ENCODE measurements around the gene GRPEL2.

DNA sequence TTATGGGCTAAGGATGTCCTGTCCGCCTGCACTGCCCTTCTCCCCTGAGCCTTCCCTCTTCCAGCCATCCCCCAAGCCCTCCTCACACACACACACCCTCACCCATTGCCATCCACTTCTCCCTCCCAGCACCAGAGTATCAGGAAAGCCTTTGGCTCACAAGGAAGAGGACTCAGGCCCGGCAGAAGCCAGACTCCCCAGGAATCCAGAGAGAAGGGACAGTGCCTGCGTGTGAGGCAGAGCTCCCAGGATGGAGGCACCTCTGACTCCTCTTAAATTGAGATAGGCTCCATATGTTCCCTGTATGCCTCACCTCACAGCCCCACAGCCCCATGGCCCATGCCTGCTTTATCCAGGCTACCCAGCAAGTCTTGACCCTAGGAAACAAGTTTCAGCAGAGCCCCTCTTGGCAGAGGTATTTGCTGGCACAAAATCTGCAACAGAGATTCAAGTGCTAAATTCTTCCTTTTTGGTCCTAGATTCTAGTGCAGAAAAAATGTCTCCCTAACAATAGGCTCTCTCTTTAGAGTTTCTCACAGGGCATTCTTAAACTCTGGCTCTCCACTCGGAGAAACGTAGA lies 33.0 kb downstream of the GRPEL2 start:
- no peak for TF ChIP-seq POLR2AphosphoS5 (IDR thresholded peaks at IDR 0.05; ENCODE audit: insufficient read depth, low read depth, low read length)
- no peak for TF ChIP-seq EZH2 (IDR thresholded peaks at IDR 0.05; ENCODE audit: borderline replicate concordance, low read depth, low read length, severe bottlenecking)
- TF ChIP-seq, protein P1, sequence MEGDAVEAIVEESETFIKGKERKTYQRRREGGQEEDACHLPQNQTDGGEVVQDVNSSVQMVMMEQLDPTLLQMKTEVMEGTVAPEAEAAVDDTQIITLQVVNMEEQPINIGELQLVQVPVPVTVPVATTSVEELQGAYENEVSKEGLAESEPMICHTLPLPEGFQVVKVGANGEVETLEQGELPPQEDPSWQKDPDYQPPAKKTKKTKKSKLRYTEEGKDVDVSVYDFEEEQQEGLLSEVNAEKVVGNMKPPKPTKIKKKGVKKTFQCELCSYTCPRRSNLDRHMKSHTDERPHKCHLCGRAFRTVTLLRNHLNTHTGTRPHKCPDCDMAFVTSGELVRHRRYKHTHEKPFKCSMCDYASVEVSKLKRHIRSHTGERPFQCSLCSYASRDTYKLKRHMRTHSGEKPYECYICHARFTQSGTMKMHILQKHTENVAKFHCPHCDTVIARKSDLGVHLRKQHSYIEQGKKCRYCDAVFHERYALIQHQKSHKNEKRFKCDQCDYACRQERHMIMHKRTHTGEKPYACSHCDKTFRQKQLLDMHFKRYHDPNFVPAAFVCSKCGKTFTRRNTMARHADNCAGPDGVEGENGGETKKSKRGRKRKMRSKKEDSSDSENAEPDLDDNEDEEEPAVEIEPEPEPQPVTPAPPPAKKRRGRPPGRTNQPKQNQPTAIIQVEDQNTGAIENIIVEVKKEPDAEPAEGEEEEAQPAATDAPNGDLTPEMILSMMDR (IDR thresholded peaks at IDR 0.05; ENCODE audit: extremely low read depth in 1 of 2, insufficient read depth in 1 of 2, low read depth in 1 of 2, low read length in 2 of 2), result no peak
- TF ChIP-seq JUN (IDR thresholded peaks at IDR 0.05; ENCODE audit: borderline replicate concordance, insufficient read depth, insufficient read length, low read depth), result no peak
- no peak for TF ChIP-seq POLR2A (IDR thresholded peaks at IDR 0.05; ENCODE audit: low read depth, low read length)
- TF ChIP-seq MYC (IDR thresholded peaks at IDR 0.05; ENCODE audit: low read depth, low read length), result no peak
- TF ChIP-seq, protein P2, sequence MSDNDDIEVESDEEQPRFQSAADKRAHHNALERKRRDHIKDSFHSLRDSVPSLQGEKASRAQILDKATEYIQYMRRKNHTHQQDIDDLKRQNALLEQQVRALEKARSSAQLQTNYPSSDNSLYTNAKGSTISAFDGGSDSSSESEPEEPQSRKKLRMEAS (IDR thresholded peaks at IDR 0.05; ENCODE audit: insufficient read depth, insufficient read length), result no peak
